Measurements from ENCODE around the gene TRAK1.

The TRAK1 gene

DNA sequence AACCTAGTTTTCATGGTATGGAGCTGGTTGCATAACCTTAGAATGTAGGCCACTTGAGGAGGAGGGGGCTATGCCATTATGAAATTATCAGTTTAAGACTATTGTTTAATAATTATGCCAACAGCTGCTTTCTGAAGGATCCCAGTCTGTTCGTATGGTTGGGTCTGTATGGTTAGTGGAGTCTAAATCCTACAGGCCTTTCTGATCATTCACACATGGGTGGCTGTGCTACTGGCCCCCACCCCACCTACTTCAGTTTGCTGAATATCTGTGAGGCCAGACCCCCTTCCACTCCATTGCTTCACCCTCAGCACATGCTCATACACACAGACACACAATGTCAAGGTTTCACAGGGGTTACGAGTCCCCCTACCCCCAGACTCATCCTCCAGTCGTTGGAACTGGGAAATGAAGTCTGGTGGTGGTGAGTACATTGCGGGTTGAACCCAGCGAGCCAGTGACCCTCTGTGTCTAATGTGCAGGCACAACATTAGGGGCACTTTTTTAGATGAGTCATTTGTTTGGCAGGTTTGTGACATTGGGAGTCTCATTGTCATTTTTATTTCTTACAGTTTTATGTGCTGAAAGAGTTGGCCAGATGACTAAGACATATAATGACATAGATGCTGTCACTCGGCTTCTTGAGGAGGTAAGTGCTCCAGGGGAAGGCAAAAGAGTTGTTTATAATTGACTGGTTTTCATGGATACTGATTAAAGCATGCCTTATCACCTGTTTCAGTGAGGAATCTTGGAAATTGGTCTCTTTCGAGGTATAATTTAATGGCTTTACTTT, 85.3 kb downstream of the TRAK1 start:
- CTCF ChIA-PET: interaction anchor here (3.0 to 5.4 kb wide), 2 partner anchors 14 to 15 kb away, joined by 17 to 38 read pairs; no protein-coding TSS in a partner anchor
- TF ChIP-seq FOXK2 (IDR thresholded peaks at IDR 0.05) (no peak), CTBP1 (IDR thresholded peaks at IDR 0.05; ENCODE audit: borderline replicate concordance) (no peak), BHLHE40 (IDR thresholded peaks at IDR 0.05; ENCODE audit: borderline replicate concordance) (no peak), LEF1 (IDR thresholded peaks at IDR 0.05; ENCODE audit: borderline replicate concordance) (no peak), ZNF384 (IDR thresholded peaks at IDR 0.05) (no peak), L3MBTL2 (conservative IDR thresholded peaks at IDR 0.05) (no peak), ARNT (IDR thresholded peaks at IDR 0.05) (no peak), FOXA1 (IDR thresholded peaks at IDR 0.05) (no peak), SUZ12 (IDR thresholded peaks at IDR 0.05) (no peak), FOXM1 (IDR thresholded peaks at IDR 0.05; ENCODE audit: borderline replicate concordance) (no peak), HDGF (IDR thresholded peaks at IDR 0.05; ENCODE audit: borderline replicate concordance) (no peak), TARDBP (IDR thresholded peaks at IDR 0.05) (no peak), ELF4 (IDR thresholded peaks at IDR 0.05) (no peak), NFRKB (IDR thresholded peaks at IDR 0.05) (no peak), SP1 (IDR thresholded peaks at IDR 0.05) (no peak)
- TF ChIP-seq, protein P1, sequence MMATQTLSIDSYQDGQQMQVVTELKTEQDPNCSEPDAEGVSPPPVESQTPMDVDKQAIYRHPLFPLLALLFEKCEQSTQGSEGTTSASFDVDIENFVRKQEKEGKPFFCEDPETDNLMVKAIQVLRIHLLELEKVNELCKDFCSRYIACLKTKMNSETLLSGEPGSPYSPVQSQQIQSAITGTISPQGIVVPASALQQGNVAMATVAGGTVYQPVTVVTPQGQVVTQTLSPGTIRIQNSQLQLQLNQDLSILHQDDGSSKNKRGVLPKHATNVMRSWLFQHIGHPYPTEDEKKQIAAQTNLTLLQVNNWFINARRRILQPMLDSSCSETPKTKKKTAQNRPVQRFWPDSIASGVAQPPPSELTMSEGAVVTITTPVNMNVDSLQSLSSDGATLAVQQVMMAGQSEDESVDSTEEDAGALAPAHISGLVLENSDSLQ (IDR thresholded peaks at IDR 0.05): no peak
- POLR2A ChIA-PET: interaction anchor here (0.7 kb wide), 1 partner anchor 276 kb away, joined by 3 read pairs; no protein-coding TSS in a partner anchor
- no peak for DNase-seq (ENCODE audit: extremely low spot score)

DNA sequence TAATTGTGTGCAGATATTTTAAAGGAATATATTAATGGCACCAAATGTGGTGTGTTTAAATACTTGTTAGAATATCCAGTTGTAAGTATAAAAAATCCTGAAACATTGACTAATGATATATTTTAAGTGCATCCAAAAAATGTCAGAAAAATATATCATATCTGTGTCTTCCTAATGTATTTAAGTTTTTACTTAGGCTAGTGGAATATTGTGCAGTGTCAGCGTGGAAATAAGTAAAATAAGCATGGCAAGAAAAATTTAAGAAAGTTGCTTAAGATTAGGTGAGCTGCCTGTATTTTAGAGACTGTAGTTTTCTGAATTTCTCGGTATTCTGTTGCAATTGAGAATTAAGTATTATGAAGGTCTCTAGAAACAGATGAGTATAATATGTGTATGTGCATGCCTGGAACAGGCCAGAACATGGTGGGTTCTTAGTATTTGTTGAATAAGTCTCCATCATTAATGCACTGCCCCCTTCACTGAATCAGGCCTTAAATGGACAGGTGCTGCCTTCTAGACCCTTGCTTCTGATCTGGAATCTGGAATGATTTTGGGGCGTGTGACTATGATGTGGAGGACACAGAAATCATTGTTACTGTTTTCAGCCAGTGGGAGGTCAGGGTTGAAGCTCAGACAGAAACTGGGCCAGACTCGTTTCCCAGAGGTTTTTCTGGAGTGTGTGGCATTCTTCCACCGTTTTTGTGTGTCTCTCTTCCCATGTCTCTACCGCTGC, 86.1 kb downstream of the TRAK1 start:
- ChIA-PET POLR2A (interaction anchor here (0.7 kb wide), 1 partner anchor 277 kb away, joined by 3 read pairs; no protein-coding TSS in a partner anchor), CTCF (interaction anchor here (5.4 kb wide), 1 partner anchor 13 kb away, joined by 38 read pairs; no protein-coding TSS in a partner anchor)

DNA sequence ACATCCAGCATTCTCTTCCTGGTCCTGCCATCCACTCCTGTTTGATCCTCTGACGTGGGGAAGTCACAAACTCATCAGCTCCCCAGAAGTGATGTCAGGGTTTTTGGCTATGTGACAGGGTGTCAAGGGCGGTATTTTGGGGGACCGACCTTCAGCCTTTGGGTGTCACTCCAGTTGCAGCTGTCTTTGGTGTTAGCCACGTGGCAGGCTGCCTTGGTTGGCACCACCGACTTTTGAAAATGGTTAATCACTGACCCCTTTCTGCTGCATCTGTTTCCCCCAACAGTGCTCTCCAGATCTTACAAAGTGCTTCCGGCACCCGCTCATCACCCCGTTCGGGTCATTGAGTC, 86.6 kb downstream of the TRAK1 start:
- no peak for DNase-seq (ENCODE audit: extremely low spot score)
- TF ChIP-seq FOXK2 (IDR thresholded peaks at IDR 0.05): no peak
- POLR2A ChIA-PET: no interaction called here
- CTCF ChIA-PET: interaction anchor here (5.4 kb wide), 1 partner anchor 13 kb away, joined by 38 read pairs; no protein-coding TSS in a partner anchor

More for the DNA sequence above, 86.1 kb downstream of the TRAK1 start:
- no peak for TF ChIP-seq NFRKB (IDR thresholded peaks at IDR 0.05)
- TF ChIP-seq HDGF (IDR thresholded peaks at IDR 0.05; ENCODE audit: borderline replicate concordance): no peak
- no peak for TF ChIP-seq ELF4 (IDR thresholded peaks at IDR 0.05)
- no peak for TF ChIP-seq ZNF384 (IDR thresholded peaks at IDR 0.05)
- no peak for TF ChIP-seq LEF1 (IDR thresholded peaks at IDR 0.05; ENCODE audit: borderline replicate concordance)
- TF ChIP-seq L3MBTL2 (conservative IDR thresholded peaks at IDR 0.05): no peak
- no peak for TF ChIP-seq SP1 (IDR thresholded peaks at IDR 0.05)
- no peak for TF ChIP-seq FOXA1 (IDR thresholded peaks at IDR 0.05)
- TF ChIP-seq BHLHE40 (IDR thresholded peaks at IDR 0.05; ENCODE audit: borderline replicate concordance): no peak
- TF ChIP-seq, protein P1 (IDR thresholded peaks at IDR 0.05): no peak
- no peak for TF ChIP-seq CTBP1 (IDR thresholded peaks at IDR 0.05; ENCODE audit: borderline replicate concordance)
- no peak for DNase-seq (ENCODE audit: extremely low spot score)

DNA sequence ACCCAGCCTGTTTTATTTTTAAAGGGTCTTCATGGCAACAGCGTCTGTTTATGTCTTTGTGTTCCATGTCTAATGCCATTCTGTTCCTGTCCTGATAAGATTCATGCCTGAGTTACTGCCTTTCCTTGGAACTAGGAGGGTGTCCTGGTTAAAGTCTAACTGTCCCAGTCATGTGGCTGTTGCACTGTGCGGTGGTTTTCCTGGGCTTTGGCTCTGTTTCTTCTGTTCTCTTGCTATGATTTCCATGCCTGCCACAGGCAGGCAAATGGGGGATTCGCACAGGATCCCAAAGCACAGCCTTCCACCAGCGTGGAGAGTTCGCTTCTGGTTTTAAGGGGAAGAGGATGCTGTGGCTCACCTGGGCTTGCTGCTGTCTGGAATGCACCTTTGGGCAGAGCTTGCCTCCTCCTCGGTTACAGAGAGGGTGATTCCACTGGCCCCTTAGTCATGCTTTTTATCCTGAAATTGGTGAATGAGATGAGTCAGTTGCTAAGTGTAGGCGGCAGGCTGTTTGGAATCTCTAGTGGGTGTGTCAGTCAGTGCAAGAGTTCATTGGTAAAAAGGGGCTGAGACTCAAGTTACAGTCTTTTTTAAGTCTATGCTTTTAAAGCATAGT, 88.1 kb downstream of the TRAK1 start:
- peak; percentile 34 for DNase-seq (ENCODE audit: extremely low spot score)
- CTCF ChIA-PET: interaction anchor here (5.4 kb wide), 1 partner anchor 11 kb away, joined by 38 read pairs; no protein-coding TSS in a partner anchor
- POLR2A ChIA-PET: no interaction called here
- TF ChIP-seq, protein P1 (IDR thresholded peaks at IDR 0.05): peak; percentile 64
- TF ChIP-seq L3MBTL2 (conservative IDR thresholded peaks at IDR 0.05): no peak

DNA sequence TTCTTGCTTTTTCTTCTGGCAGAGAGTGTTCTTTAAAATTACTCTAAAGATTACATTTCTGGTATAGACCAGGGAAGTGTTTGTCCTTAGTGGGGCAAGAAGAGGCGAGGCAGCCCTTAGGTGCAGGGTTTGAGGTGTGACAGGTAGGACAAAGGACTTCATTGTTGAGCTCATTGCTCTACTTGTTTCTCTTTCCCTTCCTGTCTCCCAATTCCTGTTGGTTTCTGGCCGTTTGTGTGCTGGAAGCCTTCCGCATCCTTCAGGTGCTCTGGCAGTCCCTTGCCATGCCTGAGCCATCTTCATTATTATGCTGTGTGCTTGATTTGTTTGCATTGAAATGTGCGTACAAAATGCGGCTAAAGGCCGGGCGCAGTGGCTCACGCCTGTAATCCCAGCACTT, 89.7 kb downstream of the TRAK1 start:
- no peak for DNase-seq (ENCODE audit: extremely low spot score)
- no peak for TF ChIP-seq ELF4 (IDR thresholded peaks at IDR 0.05)
- no peak for TF ChIP-seq CTBP1 (IDR thresholded peaks at IDR 0.05; ENCODE audit: borderline replicate concordance)
- no peak for TF ChIP-seq LEF1 (IDR thresholded peaks at IDR 0.05; ENCODE audit: borderline replicate concordance)
- TF ChIP-seq ARNT (IDR thresholded peaks at IDR 0.05): no peak
- no peak for TF ChIP-seq BHLHE40 (IDR thresholded peaks at IDR 0.05; ENCODE audit: borderline replicate concordance)
- no peak for TF ChIP-seq SUZ12 (IDR thresholded peaks at IDR 0.05)
- no peak for TF ChIP-seq FOXK2 (IDR thresholded peaks at IDR 0.05)
- no peak for TF ChIP-seq TARDBP (IDR thresholded peaks at IDR 0.05)
- TF ChIP-seq FOXA1 (IDR thresholded peaks at IDR 0.05): no peak
- TF ChIP-seq HDGF (IDR thresholded peaks at IDR 0.05; ENCODE audit: borderline replicate concordance): no peak
- TF ChIP-seq L3MBTL2 (conservative IDR thresholded peaks at IDR 0.05): no peak
- no peak for TF ChIP-seq FOXM1 (IDR thresholded peaks at IDR 0.05; ENCODE audit: borderline replicate concordance)
- no peak for TF ChIP-seq ZNF384 (IDR thresholded peaks at IDR 0.05)
- no peak for TF ChIP-seq NFRKB (IDR thresholded peaks at IDR 0.05)
- TF ChIP-seq SP1 (IDR thresholded peaks at IDR 0.05): no peak
- CTCF ChIA-PET: interaction anchor here (5.4 kb wide), 1 partner anchor 10 kb away, joined by 38 read pairs; no protein-coding TSS in a partner anchor
- POLR2A ChIA-PET: no interaction called here

All from HEK293T (cell line).